ENCODE measurements around the gene SYNPR.

Gene SYNPR

DNA sequence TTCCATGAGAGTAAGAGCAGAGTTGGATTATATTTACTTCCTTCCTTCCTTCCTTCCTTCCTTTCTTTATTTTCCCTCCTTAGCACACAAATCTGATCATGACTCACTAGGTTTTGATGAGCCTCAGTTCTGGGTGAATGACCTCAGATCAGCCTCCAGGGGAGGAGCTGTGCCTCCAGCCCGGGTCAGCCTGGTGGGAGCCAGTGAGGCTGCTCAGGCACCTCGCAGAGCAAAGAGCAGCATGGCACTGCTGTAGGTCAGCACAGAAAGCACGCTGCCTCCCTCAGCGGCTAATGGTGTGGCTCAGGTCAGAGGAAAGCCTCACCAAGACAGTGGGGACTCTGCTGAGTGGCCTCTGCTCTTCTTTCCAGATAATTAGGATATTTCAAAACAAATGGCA lies 108.5 kb downstream of the SYNPR start:
- no peak overlapping the region for H3K9ac ChIP-seq (ENCODE audit: low read length)
- H4K20me1 ChIP-seq (ENCODE audit: insufficient read depth, low read length) = no peaks in the 10 kb centered on the region
- no peaks in the 10 kb centered on the region for H3K36me3 ChIP-seq (replicated peaks; ENCODE audit: low read depth, low read length)
- no peak overlapping the region for H3K27ac ChIP-seq (ENCODE audit: low read length)
- no peaks in the 10 kb centered on the region for H3K4me1 ChIP-seq (ENCODE audit: low read length)
- TF ChIP-seq, protein P1, sequence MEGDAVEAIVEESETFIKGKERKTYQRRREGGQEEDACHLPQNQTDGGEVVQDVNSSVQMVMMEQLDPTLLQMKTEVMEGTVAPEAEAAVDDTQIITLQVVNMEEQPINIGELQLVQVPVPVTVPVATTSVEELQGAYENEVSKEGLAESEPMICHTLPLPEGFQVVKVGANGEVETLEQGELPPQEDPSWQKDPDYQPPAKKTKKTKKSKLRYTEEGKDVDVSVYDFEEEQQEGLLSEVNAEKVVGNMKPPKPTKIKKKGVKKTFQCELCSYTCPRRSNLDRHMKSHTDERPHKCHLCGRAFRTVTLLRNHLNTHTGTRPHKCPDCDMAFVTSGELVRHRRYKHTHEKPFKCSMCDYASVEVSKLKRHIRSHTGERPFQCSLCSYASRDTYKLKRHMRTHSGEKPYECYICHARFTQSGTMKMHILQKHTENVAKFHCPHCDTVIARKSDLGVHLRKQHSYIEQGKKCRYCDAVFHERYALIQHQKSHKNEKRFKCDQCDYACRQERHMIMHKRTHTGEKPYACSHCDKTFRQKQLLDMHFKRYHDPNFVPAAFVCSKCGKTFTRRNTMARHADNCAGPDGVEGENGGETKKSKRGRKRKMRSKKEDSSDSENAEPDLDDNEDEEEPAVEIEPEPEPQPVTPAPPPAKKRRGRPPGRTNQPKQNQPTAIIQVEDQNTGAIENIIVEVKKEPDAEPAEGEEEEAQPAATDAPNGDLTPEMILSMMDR (IDR thresholded peaks at IDR 0.05; ENCODE audit: low read depth, low read length) = no peak
- TF ChIP-seq EZH2phosphoT487 (IDR thresholded peaks at IDR 0.05; ENCODE audit: low read depth) = no peak
- no peak overlapping the region for H3K4me3 ChIP-seq (ENCODE audit: low read length)
- H2AFZ ChIP-seq (ENCODE audit: low read depth, low read length) = no peak overlapping the region
- H3K79me2 ChIP-seq (ENCODE audit: low read length) = no peaks in the 10 kb centered on the region
- H3K9me3 ChIP-seq (ENCODE audit: insufficient read depth, low read length) = no peaks in the 10 kb centered on the region
- H3K4me2 ChIP-seq (ENCODE audit: low read length) = no peak overlapping the region
- peaks cover 6% of the 10 kb centered on the region; the same call in 1 of the 2 replicates for H3K27me3 ChIP-seq (ENCODE audit: low read depth, low read length)

DNA sequence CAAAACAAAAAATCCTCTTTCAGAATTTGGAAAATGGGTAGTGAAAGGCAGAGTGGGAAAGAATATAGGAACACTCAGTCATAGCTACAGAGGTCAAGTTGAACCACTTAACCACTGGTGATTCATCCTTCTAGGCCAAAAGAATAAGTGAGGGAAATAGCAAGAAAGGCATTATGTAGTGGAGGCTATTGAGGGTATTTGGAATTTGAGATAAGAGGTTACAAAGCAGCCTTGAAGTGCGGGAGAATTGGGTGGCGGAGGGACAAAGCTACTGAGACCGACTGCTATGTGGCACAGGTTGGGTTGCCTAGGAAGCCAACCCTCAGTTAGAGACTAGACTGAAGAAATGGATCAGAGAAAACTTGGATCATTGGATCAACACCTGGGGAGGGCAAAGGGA lies 109.5 kb downstream of the SYNPR start:
- H3K27ac ChIP-seq (ENCODE audit: low read length) = no peak overlapping the region
- H3K4me2 ChIP-seq (ENCODE audit: low read length) = no peak overlapping the region
- no peaks in the 10 kb centered on the region for H3K79me2 ChIP-seq (ENCODE audit: low read length)
- no peaks in the 10 kb centered on the region for H3K9me3 ChIP-seq (ENCODE audit: insufficient read depth, low read length)
- no peaks in the 10 kb centered on the region for H4K20me1 ChIP-seq (ENCODE audit: insufficient read depth, low read length)
- H3K4me3 ChIP-seq (ENCODE audit: low read length) = no peak overlapping the region
- no peaks in the 10 kb centered on the region for H3K36me3 ChIP-seq (replicated peaks; ENCODE audit: low read depth, low read length)
- TF ChIP-seq EZH2phosphoT487 (IDR thresholded peaks at IDR 0.05; ENCODE audit: low read depth) = no peak
- TF ChIP-seq, protein P1 (IDR thresholded peaks at IDR 0.05; ENCODE audit: low read depth, low read length) = no peak
- H3K27me3 ChIP-seq (ENCODE audit: low read depth, low read length) = peaks cover 6% of the 10 kb centered on the region; the same call in 1 of the 2 replicates
- H3K9ac ChIP-seq (ENCODE audit: low read length) = no peak overlapping the region
- H3K4me1 ChIP-seq (ENCODE audit: low read length) = no peaks in the 10 kb centered on the region
- H2AFZ ChIP-seq (ENCODE audit: low read depth, low read length) = no peak overlapping the region

DNA sequence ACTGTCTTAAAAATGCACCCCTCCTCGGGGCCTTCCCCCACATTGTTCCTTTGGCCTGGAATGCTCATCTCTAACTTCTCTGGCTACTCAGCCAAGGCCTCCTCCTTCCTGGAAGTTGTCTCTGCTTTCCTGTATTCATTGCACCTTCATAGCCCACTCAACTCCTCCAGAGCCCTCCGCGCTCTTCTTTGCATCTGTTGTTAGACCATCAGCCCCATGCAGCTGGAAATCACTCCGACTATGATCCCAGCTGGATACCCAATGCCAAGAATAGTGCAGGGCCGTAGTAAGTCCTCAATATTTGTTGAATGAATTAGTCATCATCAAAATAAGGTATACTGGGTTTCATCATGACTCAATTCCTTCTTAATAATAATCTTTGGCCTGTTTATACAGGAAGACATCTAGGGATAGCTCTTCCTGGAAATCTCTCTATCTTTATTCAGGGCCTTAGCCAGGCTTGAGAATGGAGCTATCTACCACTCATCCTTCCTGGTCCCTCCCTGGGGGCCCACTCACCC lies 112.7 kb downstream of the SYNPR start:
- H3K36me3 ChIP-seq (replicated peaks; ENCODE audit: low read depth, low read length) = no peaks in the 10 kb centered on the region
- peaks cover 6% of the 10 kb centered on the region; the same call in 1 of the 2 replicates for H3K27me3 ChIP-seq (ENCODE audit: low read depth, low read length)
- no peak overlapping the region for H3K4me2 ChIP-seq (ENCODE audit: low read length)
- no peak overlapping the region for H3K9ac ChIP-seq (ENCODE audit: low read length)
- no peaks in the 10 kb centered on the region for H3K4me1 ChIP-seq (ENCODE audit: low read length)
- no peak overlapping the region for H3K27ac ChIP-seq (ENCODE audit: low read length)
- no peak overlapping the region for H2AFZ ChIP-seq (ENCODE audit: low read depth, low read length)
- no peak overlapping the region for H3K4me3 ChIP-seq (ENCODE audit: low read length)
- TF ChIP-seq EZH2phosphoT487 (IDR thresholded peaks at IDR 0.05; ENCODE audit: low read depth) = no peak
- TF ChIP-seq, protein P1 (IDR thresholded peaks at IDR 0.05; ENCODE audit: low read depth, low read length) = no peak
- H3K79me2 ChIP-seq (ENCODE audit: low read length) = no peaks in the 10 kb centered on the region
- H4K20me1 ChIP-seq (ENCODE audit: insufficient read depth, low read length) = no peaks in the 10 kb centered on the region
- H3K9me3 ChIP-seq (ENCODE audit: insufficient read depth, low read length) = no peaks in the 10 kb centered on the region

DNA sequence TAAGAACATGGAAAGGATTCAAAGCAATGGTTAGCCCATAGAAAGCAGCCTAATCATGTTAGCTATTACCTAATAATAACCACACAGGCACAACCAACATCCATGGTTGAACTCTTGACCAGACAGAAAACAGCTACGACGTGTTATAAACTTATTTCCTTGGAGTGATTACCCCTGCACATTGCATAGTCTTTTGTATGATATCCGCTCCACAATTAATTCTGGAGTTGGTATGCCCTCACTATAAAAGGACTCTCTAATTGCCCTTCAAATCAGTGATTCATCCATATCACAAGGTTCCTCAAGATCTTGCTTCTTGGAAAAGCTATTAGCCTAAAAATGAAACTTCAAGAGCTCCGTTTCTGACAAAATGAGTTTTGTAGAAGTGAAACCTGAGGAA lies 117.9 kb downstream of the SYNPR start:
- no peak overlapping the region for H3K9ac ChIP-seq (ENCODE audit: low read length)
- no peak overlapping the region for H2AFZ ChIP-seq (ENCODE audit: low read depth, low read length)
- no peaks in the 10 kb centered on the region for H3K79me2 ChIP-seq (ENCODE audit: low read length)
- no peaks in the 10 kb centered on the region for H3K9me3 ChIP-seq (ENCODE audit: insufficient read depth, low read length)
- H3K36me3 ChIP-seq (replicated peaks; ENCODE audit: low read depth, low read length) = no peaks in the 10 kb centered on the region
- H3K4me1 ChIP-seq (ENCODE audit: low read length) = no peaks in the 10 kb centered on the region
- no peak overlapping the region for H3K4me2 ChIP-seq (ENCODE audit: low read length)
- no peaks in the 10 kb centered on the region for H4K20me1 ChIP-seq (ENCODE audit: insufficient read depth, low read length)
- H3K4me3 ChIP-seq (ENCODE audit: low read length) = no peak overlapping the region
- H3K27me3 ChIP-seq (ENCODE audit: low read depth, low read length) = no peaks in the 10 kb centered on the region
- TF ChIP-seq EZH2phosphoT487 (IDR thresholded peaks at IDR 0.05; ENCODE audit: low read depth) = no peak
- TF ChIP-seq, protein P1 (IDR thresholded peaks at IDR 0.05; ENCODE audit: low read depth, low read length) = no peak
- H3K27ac ChIP-seq (ENCODE audit: low read length) = no peak overlapping the region
